ENCODE data around the gene SPDL1.

DNA sequence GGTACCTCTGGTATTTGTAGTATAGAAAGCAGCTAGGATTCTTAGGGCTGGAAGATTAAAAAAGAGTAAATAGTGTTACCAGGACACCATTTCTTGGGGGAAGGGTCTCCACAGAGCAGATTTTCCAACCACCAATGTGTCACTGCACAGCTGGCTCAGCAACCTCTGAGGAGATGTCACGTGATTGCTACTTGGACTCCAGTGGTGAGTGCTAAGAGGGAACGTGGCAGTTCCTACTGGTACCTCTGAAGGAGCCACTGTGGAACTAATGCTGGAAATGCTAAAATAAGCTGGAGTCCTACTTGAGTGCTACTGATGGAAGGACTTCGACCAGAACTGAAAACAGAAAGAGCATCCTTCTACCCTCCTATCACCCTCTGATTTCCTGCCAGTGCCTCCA, 36.1 kb upstream of the SPDL1 start:
- TF ChIP-seq, protein P1, sequence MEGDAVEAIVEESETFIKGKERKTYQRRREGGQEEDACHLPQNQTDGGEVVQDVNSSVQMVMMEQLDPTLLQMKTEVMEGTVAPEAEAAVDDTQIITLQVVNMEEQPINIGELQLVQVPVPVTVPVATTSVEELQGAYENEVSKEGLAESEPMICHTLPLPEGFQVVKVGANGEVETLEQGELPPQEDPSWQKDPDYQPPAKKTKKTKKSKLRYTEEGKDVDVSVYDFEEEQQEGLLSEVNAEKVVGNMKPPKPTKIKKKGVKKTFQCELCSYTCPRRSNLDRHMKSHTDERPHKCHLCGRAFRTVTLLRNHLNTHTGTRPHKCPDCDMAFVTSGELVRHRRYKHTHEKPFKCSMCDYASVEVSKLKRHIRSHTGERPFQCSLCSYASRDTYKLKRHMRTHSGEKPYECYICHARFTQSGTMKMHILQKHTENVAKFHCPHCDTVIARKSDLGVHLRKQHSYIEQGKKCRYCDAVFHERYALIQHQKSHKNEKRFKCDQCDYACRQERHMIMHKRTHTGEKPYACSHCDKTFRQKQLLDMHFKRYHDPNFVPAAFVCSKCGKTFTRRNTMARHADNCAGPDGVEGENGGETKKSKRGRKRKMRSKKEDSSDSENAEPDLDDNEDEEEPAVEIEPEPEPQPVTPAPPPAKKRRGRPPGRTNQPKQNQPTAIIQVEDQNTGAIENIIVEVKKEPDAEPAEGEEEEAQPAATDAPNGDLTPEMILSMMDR (IDR thresholded peaks at IDR 0.05), result no peak
- TF ChIP-seq POLR2A (IDR thresholded peaks at IDR 0.05), result no peak
- no peak for TF ChIP-seq POLR2AphosphoS5 (IDR thresholded peaks at IDR 0.05)
- TF ChIP-seq EP300 (IDR thresholded peaks at IDR 0.05), result no peak

Measured in stomach (tissue), 4 donors.